ENCODE results near the gene EPS8L2.

GRCh38 chr11:773425-773824, 67.4 kb downstream of the EPS8L2 start:
- TF ChIP-seq SUZ12 (IDR thresholded peaks at IDR 0.05; ENCODE audit: extremely low read depth, insufficient read depth, insufficient read length) (no peak), ZNF274 (IDR thresholded peaks at IDR 0.05; ENCODE audit: low read depth, low read length) (no peak)

Data from NT2/D1 (cell line).